ENCODE data around the gene PPP3CB.

GRCh38 chr10:73460897-73461296, 34.9 kb downstream of the PPP3CB start:
- TF ChIP-seq CTCF (IDR thresholded peaks at IDR 0.05) (no peak), EZH2 (IDR thresholded peaks at IDR 0.05; ENCODE audit: borderline replicate concordance, insufficient read depth, low read depth, low read length, poor library complexity, severe bottlenecking) (no peak)

Measured in B cell (primary cell).